Stimulated activated CD8-positive, alpha-beta memory T cell treated with anti-CD3 and anti-CD28 coated beads, Interleukin-4, amount 100 ng/mL, for 48 hours (primary cell): ENCODE data around the gene PRPH.
A peak's percentile ranks its signal among the peaks of the same experiment; 100 is the strongest.
"Not testable (repeated sequence)": the region's sequence is repeated elsewhere in the genome, so short reads cannot be mapped to it uniquely, and the experiment has no call there.

Experiments
- DNase-seq: peaks from one replicate; pipeline ENCODE4 v3.0.0-alpha.2; 2020

The PRPH gene

DNA sequence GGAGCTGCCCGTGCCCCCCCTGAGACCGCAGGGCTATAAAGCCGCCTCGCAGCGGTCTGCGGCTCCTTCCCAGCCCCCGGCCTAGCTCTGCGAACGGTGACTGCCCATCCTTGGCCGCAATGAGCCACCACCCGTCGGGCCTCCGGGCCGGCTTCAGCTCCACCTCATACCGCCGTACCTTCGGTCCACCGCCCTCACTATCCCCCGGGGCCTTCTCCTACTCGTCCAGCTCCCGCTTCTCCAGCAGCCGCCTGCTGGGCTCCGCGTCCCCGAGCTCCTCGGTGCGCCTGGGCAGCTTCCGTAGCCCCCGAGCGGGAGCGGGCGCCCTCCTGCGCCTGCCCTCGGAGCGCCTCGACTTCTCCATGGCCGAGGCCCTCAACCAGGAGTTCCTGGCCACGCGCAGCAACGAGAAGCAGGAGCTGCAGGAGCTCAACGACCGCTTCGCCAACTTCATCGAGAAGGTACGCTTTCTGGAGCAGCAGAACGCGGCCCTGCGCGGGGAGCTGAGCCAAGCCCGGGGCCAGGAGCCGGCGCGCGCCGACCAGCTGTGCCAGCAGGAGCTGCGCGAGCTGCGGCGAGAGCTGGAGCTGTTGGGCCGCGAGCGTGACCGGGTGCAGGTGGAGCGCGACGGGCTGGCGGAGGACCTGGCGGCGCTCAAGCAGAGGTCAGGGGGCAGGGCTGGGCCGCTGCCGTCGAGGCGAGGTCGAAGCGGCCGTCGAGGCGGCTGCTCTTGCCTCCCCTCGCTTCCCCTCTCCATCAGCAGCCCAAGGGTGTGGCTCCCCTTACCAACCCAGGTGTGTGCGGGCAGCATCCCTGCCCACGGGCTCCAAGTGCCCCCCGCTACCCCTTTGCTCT lies at the start of gene PRPH:
PRPH (plus strand) TSS at position 66 of the 855 bp plus-strand sequence; CDS start at position 120, 54 bp downstream.
- DNase-seq: no peak

DNA sequence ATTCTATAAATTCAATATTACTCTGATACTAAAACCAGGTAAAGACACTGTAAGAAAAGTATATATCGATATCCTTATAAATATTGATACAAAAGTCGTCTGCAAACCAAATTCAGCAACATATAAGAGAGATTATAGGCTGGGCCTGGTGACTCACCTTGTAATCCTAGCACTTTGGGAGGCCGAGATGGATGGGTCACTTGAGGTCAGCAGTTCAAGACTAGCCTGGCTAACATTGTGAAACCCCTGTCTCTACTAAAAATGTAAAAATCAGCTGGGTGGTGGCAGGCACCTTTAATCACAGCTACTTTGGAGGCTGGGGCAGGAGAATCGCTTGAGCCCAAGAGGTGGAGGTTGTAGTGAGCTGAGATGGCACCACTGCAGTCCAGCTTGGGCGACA lies 43.6 kb upstream of the PRPH start:
- DNase-seq: no peak

- DNase-seq: peak; percentile 39
These were observed 41.8 kb upstream of the PRPH start for GRCh38 chr12:49253033-49253623.

DNA sequence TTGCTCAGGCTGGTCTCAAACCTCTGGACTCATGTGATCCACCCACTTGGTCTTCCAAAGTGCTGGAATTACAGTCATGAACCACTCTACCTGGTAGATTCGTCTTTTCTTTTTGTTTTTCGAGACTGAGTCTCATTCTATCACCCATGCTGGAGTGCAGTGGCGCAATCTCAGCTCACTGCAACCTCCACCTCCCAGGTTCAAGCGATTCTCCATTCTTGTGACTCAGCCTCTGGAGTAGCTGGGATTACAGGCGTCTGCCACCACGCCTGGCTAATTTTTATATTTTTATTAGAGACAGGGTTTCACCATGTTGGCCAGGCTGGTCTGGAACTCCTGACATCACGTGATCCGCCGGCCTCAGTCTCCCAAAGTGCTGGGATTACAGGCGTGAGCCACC lies 39.5 kb upstream of the PRPH start:
- not testable (repeated sequence) for DNase-seq

GRCh38 chr12:49255857-49256637 lies 38.9 kb upstream of the PRPH start:
- DNase-seq: no peak

GRCh38 chr12:49257508-49258184 lies 37.3 kb upstream of the PRPH start:
- DNase-seq: not testable (repeated sequence)

DNA sequence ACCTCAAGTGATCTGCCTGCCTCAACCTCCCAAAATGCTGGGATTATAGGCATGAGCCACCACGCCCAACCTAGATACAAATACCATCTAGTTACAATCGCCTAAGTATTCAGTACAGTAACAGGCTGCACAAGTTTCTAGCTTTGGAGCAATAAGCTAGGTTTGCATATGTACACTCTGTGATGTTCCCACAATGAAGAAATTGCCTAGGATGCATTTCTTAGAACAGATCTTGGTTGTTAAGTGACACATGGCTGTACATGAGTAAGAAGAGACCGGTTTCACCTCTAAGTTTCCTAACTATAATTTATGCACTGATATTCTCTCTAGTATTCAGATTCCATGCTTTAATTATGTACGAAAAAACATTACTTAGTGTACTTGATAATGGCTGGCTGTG lies 35.5 kb upstream of the PRPH start:
- DNase-seq: no peak

GRCh38 chr12:49260166-49260565 lies 34.8 kb upstream of the PRPH start:
- no peak for DNase-seq

- no peak for DNase-seq
These were observed 34.2 kb upstream of the PRPH start for GRCh38 chr12:49260571-49261363.

DNA sequence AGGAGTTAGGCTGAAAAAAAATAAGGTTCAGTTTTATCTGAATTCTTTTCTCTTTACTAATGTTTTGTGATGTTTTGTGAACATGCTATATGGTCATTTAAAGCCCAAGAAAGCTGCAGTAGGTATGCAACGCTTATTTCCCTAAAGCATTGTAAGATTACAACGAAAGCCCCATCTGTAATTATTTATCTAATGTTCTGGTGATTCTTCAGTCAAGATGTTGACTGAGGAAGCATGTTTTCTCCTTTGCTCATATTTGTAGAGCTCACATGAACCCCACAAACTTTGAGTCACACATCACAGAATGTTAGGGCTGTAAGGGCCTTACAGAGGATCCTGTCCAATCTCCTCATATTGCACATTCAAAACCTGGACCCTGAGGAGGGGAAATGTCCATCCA lies 33.2 kb upstream of the PRPH start:
- no peak for DNase-seq

GRCh38 chr12:49263400-49263763 lies 31.6 kb upstream of the PRPH start:
- no peak for DNase-seq

DNA sequence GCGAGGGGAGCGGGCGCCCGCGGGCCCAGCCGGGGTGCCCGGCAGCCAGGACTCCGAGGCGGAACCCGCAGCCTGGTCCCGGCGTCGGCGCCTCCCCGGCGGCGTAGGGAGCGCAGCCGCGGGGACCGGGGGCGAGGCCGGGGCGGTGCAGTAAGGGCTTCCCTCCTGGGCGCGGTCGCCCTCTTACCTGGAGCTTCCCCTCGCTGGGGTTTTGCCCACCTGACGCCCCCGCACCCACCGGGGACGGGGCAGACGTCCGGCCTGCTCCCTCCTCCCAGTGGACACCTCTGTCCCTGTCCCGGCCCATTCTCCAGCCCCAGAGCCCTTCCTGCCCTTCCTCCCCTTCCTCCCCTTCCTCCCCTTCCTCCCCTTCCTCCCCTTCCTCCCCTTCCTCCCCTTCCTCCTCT lies 30.5 kb upstream of the PRPH start:
- DNase-seq: no peak

GRCh38 chr12:49264873-49265792 lies 29.8 kb upstream of the PRPH start, which contains the start of gene TUBA1C:
Gene TUBA1C, plus strand, starts transcription at chr12:49265082. Its CDS starts 100 bp downstream, at chr12:49265182.
- peak; percentile 94 for DNase-seq

GRCh38 chr12:49269191-49269590 lies 25.8 kb upstream of the PRPH start:
- not testable (repeated sequence) for DNase-seq

- no peak for DNase-seq
These were observed 21.9 kb upstream of the PRPH start for GRCh38 chr12:49272790-49273725.

DNA sequence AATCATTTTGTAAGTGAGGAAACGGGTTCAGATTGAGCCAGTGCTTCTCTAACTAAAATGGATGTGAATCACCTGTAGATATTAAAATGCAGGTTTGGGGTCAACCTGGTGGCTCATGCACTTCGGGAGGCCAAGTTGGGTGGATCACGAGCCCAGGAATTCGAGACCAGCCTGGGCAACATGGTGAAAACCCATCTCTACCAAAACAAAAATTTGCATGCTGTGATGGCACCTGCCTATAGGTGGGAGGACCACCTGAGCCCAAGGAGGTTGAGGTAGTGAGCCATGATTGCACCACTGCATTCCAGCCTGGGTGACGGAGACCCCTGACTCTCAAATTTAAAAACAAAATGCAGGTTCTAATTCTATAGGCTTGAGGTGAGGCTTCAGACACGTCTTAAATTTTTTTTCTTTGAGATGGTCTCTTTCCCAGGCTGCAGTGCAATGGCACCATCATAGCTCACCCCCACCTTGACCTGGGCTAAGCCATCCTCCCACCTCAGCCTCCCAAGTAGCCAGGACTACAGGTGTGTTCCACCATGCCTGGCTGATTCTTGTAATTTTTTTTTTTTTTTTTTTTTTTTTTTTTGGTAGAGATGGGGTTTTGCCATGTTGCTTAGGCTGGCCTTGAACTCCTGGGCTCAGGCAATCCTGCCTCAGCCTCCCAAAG lies 21.1 kb upstream of the PRPH start:
- no peak for DNase-seq

DNA sequence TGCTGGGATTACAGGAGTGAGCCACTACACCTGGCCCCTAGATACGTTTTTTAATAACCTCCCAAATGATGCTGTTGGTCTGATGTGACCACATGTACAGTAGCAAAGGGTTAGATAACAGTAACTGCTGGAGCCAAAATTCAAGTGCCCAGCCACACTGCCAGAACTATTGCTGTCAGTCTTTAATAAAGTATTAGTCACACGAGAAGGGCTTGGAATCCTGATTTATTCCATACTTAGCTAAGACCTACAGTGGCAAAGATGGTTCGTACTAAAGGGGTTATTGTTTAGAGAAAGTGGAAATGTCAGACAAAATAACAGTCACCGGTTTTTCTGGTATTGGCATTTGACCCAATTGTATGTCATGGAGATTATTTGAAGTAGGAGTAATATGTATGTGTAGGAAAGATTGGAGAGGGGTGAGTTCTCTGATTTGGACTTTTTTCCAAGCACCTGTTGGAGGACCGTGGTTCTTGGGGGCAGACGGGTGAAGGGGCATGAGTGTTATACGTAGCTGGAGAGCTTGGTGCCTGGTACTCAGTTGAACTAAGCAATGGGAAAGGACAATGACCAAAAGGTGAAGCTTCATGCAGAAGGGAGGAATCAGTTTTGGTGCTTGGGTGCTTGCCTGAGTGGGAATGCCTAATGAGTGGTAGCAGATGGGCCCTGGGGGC lies 20.4 kb upstream of the PRPH start:
- DNase-seq: no peak
